Measurements from ENCODE around the gene YTHDC1.

GRCh38 chr4:68369142-68369805 is 19.4 kb upstream of the YTHDC1 start:
- TF ChIP-seq SIN3A (IDR thresholded peaks at IDR 0.05; ENCODE audit: borderline replicate concordance, insufficient read depth, low read depth, low read length), result no peak
- TF ChIP-seq REST (IDR thresholded peaks at IDR 0.05; ENCODE audit: insufficient read depth in 1 of 2, low read depth in 2 of 2, low read length in 1 of 2), result no peak

Data from Panc1 (cell line).